C4-2B (cell line): ENCODE measurements around the gene ATG2B.

Source experiments
- CTCF ChIP-seq: fragments of 450-650 bp; conservative IDR thresholded peaks from 2 replicates; pipeline ENCODE4 v1.5.1; 2017; ENCODE audit warnings: mild to moderate bottlenecking
- ZFX ChIP-seq: fragments of 450-650 bp; IDR thresholded peaks from 2 replicates; pipeline ENCODE4 v1.6.1; 2017

- no peak for TF ChIP-seq CTCF
- no peak for TF ChIP-seq ZFX
These were observed 63.7 kb downstream of the ATG2B start for GRCh38 chr14:96299441-96299840.
